Left hindlimb (tissue), 1 donor: ENCODE measurements around the gene SLC50A1.
A peak's percentile ranks its signal among the peaks of the same experiment; 100 is the strongest.
"Not testable (repeated sequence)": the region's sequence is repeated elsewhere in the genome, so short reads cannot be mapped to it uniquely, and the experiment has no call there.

Source experiments
- DNase-seq: peaks from one replicate; pipeline ENCODE4 v3.0.0-alpha.2; 2018

The SLC50A1 gene

GRCh38 chr1:155117610-155118009, 18.0 kb upstream of the SLC50A1 start:
- no peak for DNase-seq

GRCh38 chr1:155118090-155118489, 17.6 kb upstream of the SLC50A1 start:
- DNase-seq = not testable (repeated sequence)

- DNase-seq = no peak
Observed at GRCh38 chr1:155120253-155120652, 15.4 kb upstream of the SLC50A1 start.

- no peak for DNase-seq
Observed at GRCh38 chr1:155121249-155121648, 14.4 kb upstream of the SLC50A1 start.

GRCh38 chr1:155122308-155122707, 13.3 kb upstream of the SLC50A1 start:
- no peak for DNase-seq

- DNase-seq = no peak
Observed at GRCh38 chr1:155123801-155124200, 11.9 kb upstream of the SLC50A1 start.

GRCh38 chr1:155124503-155125463, 10.9 kb upstream of the SLC50A1 start:
- peak; percentile 62 for DNase-seq

- no peak for DNase-seq
Observed at GRCh38 chr1:155125511-155125945, 10.1 kb upstream of the SLC50A1 start.

- peak; percentile 87 for DNase-seq
Observed at GRCh38 chr1:155125946-155126555, 9.6 kb upstream of the SLC50A1 start.

GRCh38 chr1:155126556-155127104, 9.0 kb upstream of the SLC50A1 start:
- peak; percentile 69 for DNase-seq

GRCh38 chr1:155127105-155127966, 8.3 kb upstream of the SLC50A1 start, which contains the start of gene EFNA1:
TSS of gene EFNA1 (plus strand) at chr1:155127876. CDS start at chr1:155127978, 102 bp downstream.
- peak; percentile 64 for DNase-seq

- DNase-seq = no peak
Observed at GRCh38 chr1:155127967-155128754, 7.5 kb upstream of the SLC50A1 start.

- DNase-seq = no peak
Observed at GRCh38 chr1:155128755-155129473, 6.7 kb upstream of the SLC50A1 start.

GRCh38 chr1:155130272-155131006, 5.2 kb upstream of the SLC50A1 start:
- no peak for DNase-seq

- no peak for DNase-seq
Observed at GRCh38 chr1:155131285-155131684, 4.4 kb upstream of the SLC50A1 start.

GRCh38 chr1:155131856-155132255, 3.8 kb upstream of the SLC50A1 start:
- no peak for DNase-seq

GRCh38 chr1:155133799-155134281, 1.8 kb upstream of the SLC50A1 start:
- no peak for DNase-seq

- no peak for DNase-seq
Observed at GRCh38 chr1:155134322-155134721, 1.3 kb upstream of the SLC50A1 start.

- DNase-seq = peak; percentile 89
Observed at GRCh38 chr1:155134880-155135414, 705 bp upstream of the SLC50A1 start.

GRCh38 chr1:155136748-155137147, 1.1 kb downstream of the SLC50A1 start:
- DNase-seq = no peak
